T-cell (primary cell): ENCODE measurements around the gene KCNIP4. TPM values are rescaled to one million over a fixed set of nuclear protein-coding genes. Genes with fewer than 3 reads are reported as not detected.

Source experiments
- ATAC-seq, 4 experiments: fragments of 200-7000 bp in 3 of 4; fragments of 150-1000 bp in 1 of 4; cut with Tn5 transposase; replicated peaks in 1 of 4; 1 replicate in 3 of 4; 2 replicates in 1 of 4; pipeline ENCODE4 v1.10.0; 2021; ENCODE audit warnings: moderate library complexity in 3 of 4, mild to moderate bottlenecking in 2 of 4, moderate number of reproducible peaks in 1 of 4
- CTCF ChIA-PET, 2 donors: fragments of 300-600 bp; sonication (Branson Sonifier 250); formaldehyde crosslinking; loops; one replicate each; lab custom pipeline; 2022; ENCODE audit warnings: antibody characterized with exemption in 2 of 2; lab: Charles Lee
- POLR2A ChIA-PET, 2 donors: fragments of 300-600 bp; sonication (Branson Sonifier 250); formaldehyde crosslinking; loops; one replicate each; lab custom pipeline; 2022; ENCODE audit warnings: antibody characterized with exemption in 2 of 2; lab: Charles Lee
- DNase-seq, 35 experiments: peaks; one replicate each; pipeline versions ENCODE4 v3.0.0 to v3.0.0-alpha.2; 2013 to 2023
- H3K27ac ChIP-seq: one replicate; pipeline ENCODE4 v1.5.1; 2013; ENCODE audit warnings: low read length
- H3K27me3 ChIP-seq, 2 experiments: replicated peaks in 1 of 2; 1 replicate in 1 of 2; 2 replicates in 1 of 2; pipeline versions ENCODE4 v1.6.1 to v1.7.0; 2013; ENCODE audit warnings: low read length in 1 of 2, mixed read lengths in 1 of 2; ENCODE audit not compliant: control insufficient read depth in 2 of 2, insufficient read depth in 2 of 2; ENCODE audit errors: extremely low read depth in 1 of 2
- H3K36me3 ChIP-seq, 2 donors: 1 replicate in 1 of 2; 2 replicates in 1 of 2; pipeline versions ENCODE4 v1.6.1 to v1.7.0; 2013; ENCODE audit warnings: low read length in 1 of 2; ENCODE audit not compliant: control insufficient read depth in 2 of 2, insufficient read depth in 1 of 2; ENCODE audit errors: extremely low read depth in 1 of 2
- H3K4me1 ChIP-seq, 2 experiments: 1 replicate in 1 of 2; 2 replicates in 1 of 2; pipeline versions ENCODE4 v1.6.1 to v1.7.0; 2013; ENCODE audit warnings: low read length in 2 of 2, mixed read lengths in 1 of 2; ENCODE audit not compliant: insufficient read depth in 2 of 2, control insufficient read depth in 1 of 2; ENCODE audit errors: extremely low read depth in 1 of 2
- H3K4me3 ChIP-seq, 2 donors: 1 replicate in 1 of 2; 2 replicates in 1 of 2; pipeline versions ENCODE4 v1.5.1 to v1.7.0; 2013; ENCODE audit warnings: mild to moderate bottlenecking in 2 of 2, low read length in 1 of 2, moderate library complexity in 1 of 2; ENCODE audit not compliant: control insufficient read depth in 1 of 2; ENCODE audit errors: extremely low read depth in 1 of 2
- H3K9me3 ChIP-seq: 2 replicates; pipeline ENCODE4 v1.7.0; 2013
- H3K27ac Mint-ChIP-seq, 2 donors: one replicate each; pipeline ENCODE4 v1.8.0; 2020 to 2021; ENCODE audit warnings: mild to moderate bottlenecking in 2 of 2, mixed read lengths in 2 of 2
- H3K27me3 Mint-ChIP-seq, 2 donors: one replicate each; pipeline ENCODE4 v1.8.0; 2021 to 2022; ENCODE audit warnings: mixed read lengths in 2 of 2
- H3K36me3 Mint-ChIP-seq: one replicate; pipeline ENCODE4 v1.8.0; 2021; ENCODE audit warnings: mixed read lengths
- H3K4me1 Mint-ChIP-seq, 3 donors: one replicate each; pipeline ENCODE4 v1.8.0; 2020 to 2022; ENCODE audit warnings: mixed read lengths in 3 of 3, mild to moderate bottlenecking in 1 of 3
- H3K4me3 Mint-ChIP-seq, 3 donors: one replicate each; pipeline ENCODE4 v1.8.0; 2020 to 2022; ENCODE audit warnings: mild to moderate bottlenecking in 3 of 3, mixed read lengths in 3 of 3, moderate library complexity in 3 of 3
- H3K9me3 Mint-ChIP-seq, 3 donors: one replicate each; pipeline ENCODE4 v1.8.0; 2020 to 2022; ENCODE audit warnings: mixed read lengths in 3 of 3
- WGBS: methylation state at CpG from one replicate; pipeline ENCODE4 v1.1.5; 2013; ENCODE audit warnings: missing lambda C conversion rate; ENCODE audit not compliant: insufficient coverage; 5-methylcytosine and 5-hydroxymethylcytosine counted together
- total RNA-seq, 35 experiments: library from RNA in 6 of 35; stranded (reverse) in 6 of 35; fragments of 120-200 nt in 1 of 35; gene quantifications; one replicate each; pipeline versions ENCODE4 v1.2.1 to v1.2.4 and lab custom pipeline; 2013 to 2026

KCNIP4 gene
- total RNA-seq, 5 donors from 2014 or later (not counting 1 experiment from before 2014, with no cell fraction given): not detected

DNA sequence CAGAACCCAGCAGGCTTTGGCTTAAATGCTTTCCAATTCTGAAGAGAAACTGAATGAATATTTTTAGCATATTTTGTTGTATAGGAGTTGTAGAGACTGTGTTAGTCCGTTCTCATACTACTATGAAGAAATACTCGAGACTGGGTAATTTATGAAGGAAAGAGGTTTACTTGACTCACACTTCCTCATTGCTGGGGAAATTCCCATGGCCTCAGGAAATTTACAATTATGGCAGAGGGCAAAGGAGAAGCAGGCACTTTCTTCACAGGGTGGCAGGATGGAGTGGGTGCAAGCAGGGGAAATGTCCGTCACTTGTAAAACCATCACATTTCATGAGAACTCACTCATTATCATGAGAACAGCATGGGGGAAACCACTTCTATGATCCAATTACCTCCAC is 956.6 kb downstream of the KCNIP4 start:
- H3K36me3 ChIP-seq: no peaks in the 10 kb centered on the region
- WGBS: no CpG with 5 or more reads among the region's 3 CpGs
- H3K9me3 ChIP-seq: no peaks in the 10 kb centered on the region
- Mint-ChIP-seq H3K27me3 (no peaks in the 10 kb centered on the region), H3K9me3 (peaks cover 4 to 11% (median 9%) of the 10 kb centered on the region in 3 donors), H3K36me3 (no peaks in the 10 kb centered on the region), H3K27ac (no peak overlapping the region), H3K4me1 (no peaks in the 10 kb centered on the region), H3K4me3 (no peak overlapping the region)
- no peaks in the 10 kb centered on the region for H3K27me3 ChIP-seq
- POLR2A ChIA-PET: no interaction called here
- ATAC-seq: no peak
- CTCF ChIA-PET: interaction anchor here in 1 of 2 donors (0.6 kb wide), 1 partner anchor 279 kb away, joined by 3 read pairs; no protein-coding TSS in a partner anchor
- DNase-seq: no peak
- H3K4me3 ChIP-seq: no peak overlapping the region
- H3K27ac ChIP-seq: no peak overlapping the region
- H3K4me1 ChIP-seq: no peaks in the 10 kb centered on the region

DNA sequence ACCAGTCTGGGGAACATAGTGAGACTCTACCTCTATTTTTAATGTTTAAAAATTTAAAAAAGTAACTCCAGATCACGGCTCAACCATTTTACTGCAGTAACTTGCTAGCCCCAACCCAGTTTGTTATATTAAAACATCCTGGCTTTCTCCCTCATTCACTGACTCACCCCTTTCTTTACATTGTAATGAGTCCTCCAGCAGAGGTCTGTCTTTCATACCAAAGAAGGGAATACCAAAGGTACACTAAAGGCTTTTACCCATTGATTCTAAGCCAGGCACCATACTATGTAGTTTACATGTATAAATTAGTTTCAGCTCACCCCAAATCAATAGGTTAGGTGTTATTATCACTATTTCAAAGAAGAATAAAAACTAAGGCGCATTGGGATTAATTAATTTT is 961.4 kb downstream of the KCNIP4 start:
- Histone ChIP-seq H3K36me3 (no peaks in the 10 kb centered on the region), H3K27me3 (peaks cover 0 to 12% of the 10 kb centered on the region in 2 experiments), H3K4me3 (no peak overlapping the region), H3K9me3 (no peaks in the 10 kb centered on the region), H3K4me1 (no peaks in the 10 kb centered on the region), H3K27ac (no peak overlapping the region)
- peaks cover 4 to 6% (median 4%) of the 10 kb centered on the region in 3 donors for H3K9me3 Mint-ChIP-seq
- CTCF ChIA-PET: no interaction called here
- no peak overlapping the region for H3K4me3 Mint-ChIP-seq
- H3K27me3 Mint-ChIP-seq: peaks cover 0 to 10% of the 10 kb centered on the region in 2 donors
- no peak for DNase-seq
- peaks cover 0 to 3% (median 0%) of the 10 kb centered on the region in 3 donors for H3K4me1 Mint-ChIP-seq
- H3K36me3 Mint-ChIP-seq: no peaks in the 10 kb centered on the region
- ATAC-seq: no peak
- POLR2A ChIA-PET: no interaction called here
- no peak overlapping the region for H3K27ac Mint-ChIP-seq
- no CpG with 5 or more reads among the region's 2 CpGs for WGBS

DNA sequence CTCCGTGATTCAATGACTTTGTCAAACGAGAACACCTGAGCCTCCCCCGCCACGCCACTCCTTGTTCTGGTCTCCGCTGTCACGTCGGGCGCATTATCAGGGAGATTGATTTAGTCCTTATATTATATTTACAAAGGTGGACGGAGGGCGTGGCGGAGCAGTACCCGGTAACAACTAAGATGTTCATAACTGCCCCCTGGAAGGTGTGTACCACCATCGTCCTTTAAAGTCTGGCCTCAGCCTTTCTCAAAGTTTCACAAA is 964.1 kb downstream of the KCNIP4 start:
- Histone ChIP-seq H3K4me3 (no peak overlapping the region), H3K4me1 (no peaks in the 10 kb centered on the region), H3K27ac (no peak overlapping the region), H3K9me3 (no peaks in the 10 kb centered on the region), H3K27me3 (peaks cover 0 to 12% of the 10 kb centered on the region in 2 experiments), H3K36me3 (no peaks in the 10 kb centered on the region)
- ATAC-seq (no peak), DNase-seq (no peak)
- ChIA-PET CTCF (no interaction called here), POLR2A (no interaction called here)
- peaks cover 0 to 3% (median 0%) of the 10 kb centered on the region in 3 donors for H3K4me1 Mint-ChIP-seq
- peaks cover 0 to 9% (median 4%) of the 10 kb centered on the region in 3 donors for H3K9me3 Mint-ChIP-seq
- H3K36me3 Mint-ChIP-seq: no peaks in the 10 kb centered on the region
- no peak overlapping the region for H3K27ac Mint-ChIP-seq
- WGBS: 63% methylated on average over 1 of the region's 13 CpGs
- H3K4me3 Mint-ChIP-seq: no peak overlapping the region
- H3K27me3 Mint-ChIP-seq: peaks cover 0 to 10% of the 10 kb centered on the region in 2 donors

DNA sequence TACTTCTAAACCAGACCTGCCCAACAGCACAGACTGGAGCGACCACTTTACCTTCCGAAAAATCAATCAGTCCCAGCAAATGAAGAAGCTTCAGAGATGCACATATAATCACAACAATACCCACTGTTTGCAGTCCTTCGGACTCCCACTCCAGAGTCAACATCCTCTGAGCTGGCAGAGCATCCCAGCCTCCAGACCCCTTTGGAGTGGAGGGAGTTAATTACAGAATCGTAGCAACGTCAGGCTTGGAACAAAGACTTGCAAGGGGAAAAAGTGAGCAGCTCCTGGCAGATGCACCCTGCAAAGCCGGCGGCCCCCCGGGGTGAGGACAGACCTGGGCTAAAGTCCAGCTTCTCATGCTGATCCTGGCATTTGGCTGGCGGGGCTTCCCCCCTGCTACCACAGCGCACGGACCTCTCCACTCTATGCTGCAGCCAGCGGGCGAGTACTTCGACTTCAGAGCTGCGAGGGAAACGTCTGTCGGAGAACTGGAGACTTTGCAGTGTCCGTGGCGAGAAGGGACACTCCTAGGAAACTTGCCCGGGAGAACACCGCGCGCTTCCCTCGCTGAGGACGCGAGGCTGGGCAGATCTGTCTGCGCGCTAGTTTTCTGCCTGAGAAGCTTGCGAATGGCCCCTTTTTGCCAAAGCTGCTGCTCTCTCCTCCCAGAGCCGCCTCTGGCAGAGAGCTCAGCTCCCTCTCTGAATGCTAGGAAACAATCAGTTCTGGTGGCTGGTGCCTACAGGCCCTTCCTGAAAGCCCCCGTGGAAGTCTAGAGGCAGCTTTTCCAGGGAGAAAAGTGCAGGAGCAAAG is 964.6 kb downstream of the KCNIP4 start:
- DNase-seq (no peak), ATAC-seq (no peak)
- Histone ChIP-seq H3K4me1 (no peaks in the 10 kb centered on the region), H3K4me3 (no peak overlapping the region), H3K9me3 (no peaks in the 10 kb centered on the region), H3K27me3 (peaks cover 0 to 12% of the 10 kb centered on the region in 2 experiments), H3K36me3 (no peaks in the 10 kb centered on the region), H3K27ac (no peak overlapping the region)
- Mint-ChIP-seq H3K4me1 (peaks cover 0 to 3% (median 0%) of the 10 kb centered on the region in 3 donors), H3K36me3 (no peaks in the 10 kb centered on the region), H3K9me3 (peaks cover 0 to 9% (median 4%) of the 10 kb centered on the region in 3 donors), H3K27ac (no peak overlapping the region), H3K4me3 (no peak overlapping the region), H3K27me3 (peaks cover 0 to 10% of the 10 kb centered on the region in 2 donors)
- CTCF ChIA-PET: no interaction called here
- WGBS: 12% methylated on average over 26 of the region's 31 CpGs
- POLR2A ChIA-PET: no interaction called here

DNA sequence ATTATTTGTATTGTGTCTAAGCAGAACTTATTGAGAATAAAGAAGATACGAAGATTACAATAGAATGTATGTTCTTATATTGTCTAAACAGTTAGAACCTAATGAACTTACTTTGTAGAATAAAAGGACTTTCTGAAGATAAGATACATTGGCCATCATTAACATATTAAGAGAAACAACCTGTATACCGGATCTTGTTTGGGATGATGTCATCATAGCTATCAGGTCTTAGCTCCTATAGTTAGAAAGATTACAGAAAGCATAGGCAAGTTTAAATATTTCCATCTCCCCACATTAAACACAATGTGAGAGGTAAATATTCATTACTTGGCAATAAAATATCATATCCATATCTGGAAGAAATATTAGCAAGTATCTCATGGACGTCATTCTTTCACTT is 966.0 kb downstream of the KCNIP4 start:
- DNase-seq: no peak
- H3K9me3 Mint-ChIP-seq: peaks cover 0 to 9% (median 0%) of the 10 kb centered on the region in 3 donors
- Histone ChIP-seq H3K9me3 (no peaks in the 10 kb centered on the region), H3K36me3 (no peaks in the 10 kb centered on the region), H3K27ac (no peak overlapping the region), H3K4me1 (no peaks in the 10 kb centered on the region), H3K27me3 (peaks cover 0 to 12% of the 10 kb centered on the region in 2 experiments), H3K4me3 (no peak overlapping the region)
- CTCF ChIA-PET: no interaction called here
- peaks cover 0 to 5% (median 0%) of the 10 kb centered on the region in 3 donors for H3K4me1 Mint-ChIP-seq
- POLR2A ChIA-PET: no interaction called here
- peaks cover 0 to 10% of the 10 kb centered on the region in 2 donors for H3K27me3 Mint-ChIP-seq
- whole genome bisulfite sequencing: no CpG with 5 or more reads among the region's 3 CpGs
- no peak overlapping the region for H3K27ac Mint-ChIP-seq
- H3K36me3 Mint-ChIP-seq: no peaks in the 10 kb centered on the region
- H3K4me3 Mint-ChIP-seq: no peak overlapping the region
- no peak for ATAC-seq

- Mint-ChIP-seq H3K27ac (no peak overlapping the region), H3K36me3 (no peaks in the 10 kb centered on the region), H3K27me3 (no peaks in the 10 kb centered on the region), H3K4me1 (peaks cover 0 to 2% (median 0%) of the 10 kb centered on the region in 3 donors), H3K9me3 (no peaks in the 10 kb centered on the region), H3K4me3 (no peak overlapping the region)
- Histone ChIP-seq H3K4me1 (no peaks in the 10 kb centered on the region), H3K27ac (no peak overlapping the region), H3K27me3 (no peaks in the 10 kb centered on the region), H3K36me3 (no peaks in the 10 kb centered on the region), H3K4me3 (no peak overlapping the region), H3K9me3 (peaks cover 3% of the 10 kb centered on the region)
- DNase-seq (no peak), ATAC-seq (no peak)
- 46% methylated on average over 4 of the region's 6 CpGs for WGBS
- ChIA-PET CTCF (no interaction called here), POLR2A (no interaction called here)
Measured at GRCh38 chr4:20960291-20960690, 988.3 kb downstream of the KCNIP4 start.
